HepG2 (cell line): Measurements from ENCODE around the gene MACROH2A1. TPM values are rescaled to one million over a fixed set of nuclear protein-coding genes. Genes with fewer than 3 reads are reported as not detected.
A peak's percentile ranks its signal among the peaks of the same experiment; 100 is the strongest.

Source experiments
- CBX2 ChIP-seq, 2 experiments: fragments of 200-600 bp in 1 of 2; sonication (generic); formaldehyde crosslinking in 1 of 2; IDR thresholded peaks; 2 replicates each; pipeline versions ENCODE4 v1.7.0 to v1.8.1; 2018 to 2022; ENCODE audit warnings: low read depth in 2 of 2, low read length in 1 of 2, mild to moderate bottlenecking in 1 of 2, missing genetic modification reagents in 1 of 2
- HES4 ChIP-seq: sonication (generic); formaldehyde crosslinking; IDR thresholded peaks from 2 replicates; pipeline ENCODE4 v1.9.0; 2021; ENCODE audit warnings: mild to moderate bottlenecking, missing genetic modification reagents, borderline replicate concordance
- HMG20A ChIP-seq: IDR thresholded peaks from 2 replicates; pipeline ENCODE4 v1.6.1; 2016; ENCODE audit warnings: borderline replicate concordance
- PHF21A ChIP-seq: sonication (generic); formaldehyde crosslinking; IDR thresholded peaks from 2 replicates; pipeline ENCODE4 v1.5.0; 2020; ENCODE audit warnings: mild to moderate bottlenecking, missing genetic modification reagents
- POLR2AphosphoS2 ChIP-seq: IDR thresholded peaks from 2 replicates; pipeline ENCODE4 v1.6.1; 2011; ENCODE audit warnings: low read depth, low read length, improper control_type of control experiment
- RAD51 ChIP-seq: fragments of 450-650 bp; IDR thresholded peaks from 2 replicates; pipeline ENCODE4 v1.6.1; 2016; ENCODE audit warnings: borderline replicate concordance
- RBM39 ChIP-seq: fragments of 200-400 bp; formaldehyde crosslinking; IDR thresholded peaks from one replicate; pipeline ENCODE4 v1.6.1; 2018; ENCODE audit warnings: antibody characterized with exemption, mild to moderate bottlenecking, low read depth, low read length; ENCODE audit not compliant: poor library complexity, severe bottlenecking
- RFX3 ChIP-seq: IDR thresholded peaks from 2 replicates; pipeline ENCODE4 v1.6.1; 2016; ENCODE audit warnings: missing biosample characterization, missing genetic modification reagents
- TEF ChIP-seq: sonication (generic); formaldehyde crosslinking; IDR thresholded peaks from 2 replicates; pipeline ENCODE4 v1.5.0; 2020; ENCODE audit warnings: missing genetic modification reagents
- ZBTB10 ChIP-seq: sonication (generic); formaldehyde crosslinking; IDR thresholded peaks from 2 replicates; pipeline ENCODE4 v1.4.0; 2020; ENCODE audit warnings: missing genetic modification reagents, borderline replicate concordance
- ZBTB4 ChIP-seq: sonication (generic); formaldehyde crosslinking; IDR thresholded peaks from 2 replicates; pipeline ENCODE4 v1.4.0; 2020; ENCODE audit warnings: missing genetic modification reagents, mild to moderate bottlenecking, borderline replicate concordance
- ZBTB49 ChIP-seq: sonication (generic); formaldehyde crosslinking; IDR thresholded peaks from 2 replicates; pipeline ENCODE4 v1.4.0; 2020; ENCODE audit warnings: missing genetic modification reagents, borderline replicate concordance
- ZFP1 ChIP-seq: IDR thresholded peaks from 2 replicates; pipeline ENCODE4 v1.6.1; 2016
- ZNF160 ChIP-seq: sonication (generic); formaldehyde crosslinking; IDR thresholded peaks from 2 replicates; pipeline ENCODE4 v1.8.0; 2022; ENCODE audit warnings: mild to moderate bottlenecking, inconsistent platforms, missing genetic modification reagents
- ZNF205 ChIP-seq: IDR thresholded peaks from 2 replicates; pipeline ENCODE4 v1.6.1; 2018; ENCODE audit warnings: missing biosample characterization, missing genetic modification reagents
- ZNF260 ChIP-seq: sonication (generic); formaldehyde crosslinking; IDR thresholded peaks from 2 replicates; pipeline ENCODE4 v1.4.0; 2020; ENCODE audit warnings: missing genetic modification reagents, low read depth, mild to moderate bottlenecking, borderline replicate concordance
- ZNF501 ChIP-seq: sonication (generic); formaldehyde crosslinking; IDR thresholded peaks from 2 replicates; pipeline ENCODE4 v1.5.1; 2020; ENCODE audit warnings: mild to moderate bottlenecking, moderate library complexity, missing genetic modification reagents
- ZNF691 ChIP-seq: sonication (generic); formaldehyde crosslinking; IDR thresholded peaks from 2 replicates; pipeline ENCODE4 v1.4.0; 2020; ENCODE audit warnings: missing genetic modification reagents, low read depth, mild to moderate bottlenecking, borderline replicate concordance
- ZSCAN21 ChIP-seq: sonication (generic); formaldehyde crosslinking; IDR thresholded peaks from 2 replicates; pipeline ENCODE4 v1.8.0; 2022; ENCODE audit warnings: mild to moderate bottlenecking, missing genetic modification reagents, moderate library complexity, borderline replicate concordance
- polyA plus RNA-seq, 8 experiments: library from polyadenylated mRNA; depleted of rRNA in 3 of 8; stranded (reverse) in 7 of 8; unstranded in 1 of 8; fragments of >200 nt; fragmentation: Illumina TruSeq in 4 of 8; extraction: Trizol in 4 of 8; gene quantifications; 2 replicates each; pipeline versions ENCODE4 v1.2.1 to v1.2.3, GENCODE V29; 2011 to 2016; ENCODE audit warnings: low read depth in 4 of 8, missing spikeins in 1 of 8, mixed read lengths in 1 of 8; ENCODE audit not compliant: insufficient read depth in 1 of 8
- total RNA-seq, 5 experiments: library from RNA; depleted of rRNA; stranded (reverse); fragments of >200 nt; fragmentation: Illumina TruSeq; extraction: Trizol; gene quantifications; 2 replicates each; pipeline ENCODE4 v1.2.3, GENCODE V29; 2016; ENCODE audit warnings: low read depth in 1 of 5

Gene MACROH2A1
- total and polyA plus RNA-seq, 2 of the 13 experiments (the other 11 are each of a cell fraction or from before 2014, with no cell fraction given) = 69.1 to 158 TPM

GRCh38 chr5:135324897-135325650 is 74.0 kb downstream of the MACROH2A1 start (continued):
- TF ChIP-seq ZNF160 (CRISPR knock-in tag) (no peak), ZBTB4 (CRISPR knock-in tag) (no peak), RBM39 (no peak), ZFP1 (CRISPR knock-in tag) (no peak), HMG20A (CRISPR knock-in tag) (no peak), PHF21A (peak; percentile 48), ZNF501 (CRISPR knock-in tag) (no peak), ZNF691 (CRISPR knock-in tag) (no peak), ZNF205 (CRISPR knock-in tag) (0 out of 2 replicates have a peak, but pooled peaks have one; percentile 23), HES4 (CRISPR knock-in tag) (peak; percentile 42; the same call in 1 of the 2 replicates), ZNF260 (CRISPR knock-in tag) (no peak), RAD51 (no peak), RFX3 (no peak), ZBTB49 (CRISPR knock-in tag) (no peak), TEF (CRISPR knock-in tag) (no peak), ZSCAN21 (CRISPR knock-in tag) (no peak), CBX2 (IDR thresholded peaks at IDR 0.05; ENCODE audit: low read depth, low read length) (no peak), CBX2 (CRISPR knock-in tag; IDR thresholded peaks at IDR 0.05; ENCODE audit: low read depth) (no peak), ZBTB10 (CRISPR knock-in tag) (no peak), POLR2AphosphoS2 (no peak)
